Right forelimb (tissue), 1 donor: ENCODE data around the gene TMEM59.

Experiments
- DNase-seq: peaks from one replicate; pipeline ENCODE4 v3.0.0-alpha.2; 2018

The TMEM59 gene

DNA sequence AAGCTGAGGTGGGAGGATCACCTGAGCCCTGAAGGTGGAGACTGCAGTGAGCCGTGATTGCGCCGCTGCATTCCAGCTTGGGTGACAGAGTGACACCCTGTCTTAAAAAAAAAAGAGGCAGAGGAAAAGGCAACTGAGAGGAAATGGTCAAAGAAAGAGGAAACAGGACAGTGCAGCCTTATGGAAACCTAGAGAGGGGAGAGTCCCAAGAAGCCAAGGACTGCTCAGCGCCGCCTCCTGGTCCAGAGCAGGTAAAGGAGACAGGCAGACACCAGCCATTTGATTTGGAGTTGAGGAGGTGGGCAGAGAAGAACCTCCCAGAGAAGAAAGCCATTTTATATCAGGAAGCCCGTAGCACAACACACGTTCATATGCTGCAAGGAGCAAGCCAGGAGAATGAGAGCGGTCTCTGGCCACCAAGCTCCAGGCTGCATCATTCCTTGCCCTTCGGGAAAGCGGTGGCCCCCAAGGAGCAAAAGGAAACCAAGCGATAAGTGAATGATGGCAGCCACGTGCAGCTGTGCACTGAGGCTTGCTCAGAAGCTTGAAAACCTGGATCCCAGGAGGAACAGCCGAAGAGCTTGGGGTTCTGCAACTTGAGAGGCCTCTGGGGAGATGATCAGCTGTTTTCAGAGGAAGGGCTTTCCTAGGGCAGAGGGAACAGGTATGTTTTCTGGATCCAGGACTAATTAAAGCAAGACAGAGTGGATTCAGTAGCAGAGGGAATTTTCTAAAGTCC lies 73.1 kb downstream of the TMEM59 start:
- DNase-seq: no peak
